Left lung (tissue), 10 donors: ENCODE data around the gene ITFG1. TPM values are rescaled to one million over a fixed set of nuclear protein-coding genes. Genes with fewer than 3 reads are reported as not detected.

ENCODE experiments used
- ATAC-seq: fragments of 200-7000 bp; cut with Tn5 transposase; one replicate; pipeline ENCODE4 v1.9.1; 2020; ENCODE audit warnings: moderate library complexity
- DNase-seq, 4 donors: peaks; one replicate each; pipeline ENCODE4 v3.0.0-alpha.2; 2013 to 2020
- H3K27ac ChIP-seq, 2 donors: fragments of 200-600 bp; sonication (generic) in 1 of 2; one replicate each; pipeline versions ENCODE4 v1.5.0 to v1.8.0; 2020 to 2021
- H3K27me3 ChIP-seq, 2 donors: fragments of 200-600 bp; sonication (generic) in 1 of 2; one replicate each; pipeline versions ENCODE4 v1.5.0 to v1.8.0; 2020 to 2021
- H3K36me3 ChIP-seq, 2 donors: fragments of 200-600 bp; sonication (generic) in 1 of 2; one replicate each; pipeline versions ENCODE4 v1.5.0 to v1.8.0; 2020 to 2021
- H3K4me1 ChIP-seq, 2 donors: fragments of 200-600 bp; one replicate each; pipeline ENCODE4 v1.8.0; 2021
- H3K4me3 ChIP-seq, 2 donors: fragments of 200-600 bp; sonication (generic) in 1 of 2; one replicate each; pipeline versions ENCODE4 v1.5.0 to v1.8.0; 2020 to 2021; ENCODE audit warnings: mild to moderate bottlenecking in 1 of 2
- H3K9me3 ChIP-seq, 2 donors: fragments of 200-600 bp; sonication (generic) in 1 of 2; one replicate each; pipeline versions ENCODE4 v1.5.0 to v1.8.0; 2020 to 2021
- CTCF ChIP-seq, 2 donors: fragments of 200-600 bp; sonication (generic) in 1 of 2; IDR thresholded peaks; one replicate each; pipeline versions ENCODE4 v1.5.0 to v1.8.0; 2021; ENCODE audit warnings: antibody characterized with exemption in 2 of 2
- intact Hi-C, 2 donors: fragments of 100-400 bp; cut with DNase I; formaldehyde crosslinking; loops; one replicate each; pipeline versions ENCODE4 v1.11.2 to v1.14.2; 2022
- polyA plus RNA-seq, 6 donors: library from polyadenylated mRNA; unstranded; fragments of 120-200 nt; gene quantifications; one replicate each; pipeline ENCODE4 v1.2.1, GENCODE V29; 2013; ENCODE audit not compliant: insufficient read length in 6 of 6
- total RNA-seq, 2 donors: library from RNA; stranded (reverse); fragmentation: NEBNext Ultra II Directional; extraction: Animal tissue kit (Norgen Biotek cat#: 25700); gene quantifications; one replicate each; pipeline ENCODE4 v1.2.1, GENCODE V29; 2021
- donor health status: DM: no; HTN: yes; CAD: no.
- donor health status: DM: no; HTN: no; CAD: no.

Gene ITFG1
- total and polyA plus RNA-seq, 8 donors, result 62.5 to 80.0 (median 69.2) TPM

- intact Hi-C loops, result no loop called here
- Histone ChIP-seq H3K27me3 (no peaks in the 10 kb centered on the region), H3K4me3 (no peak overlapping the region), H3K4me1 (no peaks in the 10 kb centered on the region), H3K27ac (no peak overlapping the region), H3K36me3 (no peaks in the 10 kb centered on the region), H3K9me3 (no peaks in the 10 kb centered on the region)
- DNase-seq (no peak), ATAC-seq (no peak)
- no peak for TF ChIP-seq CTCF (IDR thresholded peaks at IDR 0.05)
These were observed 331.0 kb downstream of the ITFG1 start for GRCh38 chr16:47129755-47130435.

GRCh38 chr16:47127541-47127940 lies 333.3 kb downstream of the ITFG1 start:
- ATAC-seq (no peak), DNase-seq (no peak)
- Histone ChIP-seq H3K27ac (no peak overlapping the region), H3K9me3 (no peaks in the 10 kb centered on the region), H3K4me1 (no peaks in the 10 kb centered on the region), H3K4me3 (no peak overlapping the region), H3K27me3 (no peaks in the 10 kb centered on the region), H3K36me3 (no peaks in the 10 kb centered on the region)
- intact Hi-C loops, result no loop called here
- no peak for TF ChIP-seq CTCF (IDR thresholded peaks at IDR 0.05)

- Histone ChIP-seq H3K27me3 (no peaks in the 10 kb centered on the region), H3K36me3 (no peaks in the 10 kb centered on the region), H3K27ac (no peak overlapping the region), H3K4me3 (no peak overlapping the region), H3K4me1 (no peaks in the 10 kb centered on the region), H3K9me3 (no peaks in the 10 kb centered on the region)
- intact Hi-C loops, result no loop called here
- ATAC-seq (no peak), DNase-seq (no peak)
- no peak for TF ChIP-seq CTCF (IDR thresholded peaks at IDR 0.05)
These were observed 335.1 kb downstream of the ITFG1 start for GRCh38 chr16:47125757-47126156.

- no peaks in the 10 kb centered on the region for H3K9me3 ChIP-seq
- H3K4me1 ChIP-seq, result no peaks in the 10 kb centered on the region
- no peaks in the 10 kb centered on the region for H3K36me3 ChIP-seq
- intact Hi-C loops, result no loop called here
- TF ChIP-seq CTCF (IDR thresholded peaks at IDR 0.05), result no peak
- no peak for ATAC-seq
- H3K27me3 ChIP-seq, result no peaks in the 10 kb centered on the region
- H3K4me3 ChIP-seq, result no peak overlapping the region
- H3K27ac ChIP-seq, result no peak overlapping the region
- DNase-seq, result no peak
These were observed 347.7 kb downstream of the ITFG1 start for GRCh38 chr16:47113130-47113529.

- no peak overlapping the region for H3K27ac ChIP-seq
- DNase-seq (no peak), ATAC-seq (no peak)
- no peak overlapping the region for H3K4me3 ChIP-seq
- H3K27me3 ChIP-seq, result no peaks in the 10 kb centered on the region
- intact Hi-C loops, result no loop called here
- H3K36me3 ChIP-seq, result no peaks in the 10 kb centered on the region
- H3K9me3 ChIP-seq, result no peaks in the 10 kb centered on the region
- no peak for TF ChIP-seq CTCF (IDR thresholded peaks at IDR 0.05)
- H3K4me1 ChIP-seq, result no peaks in the 10 kb centered on the region
These were observed 349.9 kb downstream of the ITFG1 start for GRCh38 chr16:47110939-47111338.
